HG03460 (cell line): ENCODE results near the gene FAM131C.
"Not testable (repeated sequence)": the region's sequence is repeated elsewhere in the genome, so short reads cannot be mapped to it uniquely, and the experiment has no call there.

ENCODE experiments used
- ATAC-seq: cut with Tn5 transposase; IDR thresholded peaks from one replicate; pipeline ENCODE4 v1.9.1; 2021; ENCODE audit not compliant: unreplicated experiment

Gene FAM131C

GRCh38 chr1:16041200-16041599 lies 32.3 kb downstream of the FAM131C start:
- ATAC-seq, result no peak

- not testable (repeated sequence) for ATAC-seq
These were observed 33.6 kb downstream of the FAM131C start for GRCh38 chr1:16039871-16040270.

DNA sequence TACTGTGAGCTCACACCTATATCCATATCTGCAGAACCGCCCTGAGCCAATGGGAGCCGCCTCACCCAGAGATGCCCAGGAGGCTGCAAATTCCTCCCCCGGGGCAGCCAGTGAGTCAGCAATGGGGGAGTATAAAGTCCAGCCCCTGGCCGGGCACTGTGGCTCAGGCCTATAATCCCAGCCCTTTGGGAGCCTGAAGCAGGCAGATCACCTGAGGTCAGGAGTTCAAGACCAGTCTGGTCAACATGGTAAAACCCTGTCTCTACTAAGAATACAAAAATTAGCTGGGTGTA lies 34.9 kb downstream of the FAM131C start:
- ATAC-seq, result no peak

- ATAC-seq, result not testable (repeated sequence)
These were observed 37.0 kb downstream of the FAM131C start for GRCh38 chr1:16036461-16036860.

GRCh38 chr1:16033103-16033632 lies 40.3 kb downstream of the FAM131C start:
- not testable (repeated sequence) for ATAC-seq

- peak; percentile 56 for ATAC-seq
These were observed 40.9 kb downstream of the FAM131C start for GRCh38 chr1:16032388-16033102.

GRCh38 chr1:16031551-16031950 lies 41.9 kb downstream of the FAM131C start:
- no peak for ATAC-seq

- ATAC-seq, result no peak
These were observed 44.2 kb downstream of the FAM131C start for GRCh38 chr1:16029288-16029687.

GRCh38 chr1:16029003-16029268 lies 44.5 kb downstream of the FAM131C start:
- ATAC-seq, result not testable (repeated sequence)

DNA sequence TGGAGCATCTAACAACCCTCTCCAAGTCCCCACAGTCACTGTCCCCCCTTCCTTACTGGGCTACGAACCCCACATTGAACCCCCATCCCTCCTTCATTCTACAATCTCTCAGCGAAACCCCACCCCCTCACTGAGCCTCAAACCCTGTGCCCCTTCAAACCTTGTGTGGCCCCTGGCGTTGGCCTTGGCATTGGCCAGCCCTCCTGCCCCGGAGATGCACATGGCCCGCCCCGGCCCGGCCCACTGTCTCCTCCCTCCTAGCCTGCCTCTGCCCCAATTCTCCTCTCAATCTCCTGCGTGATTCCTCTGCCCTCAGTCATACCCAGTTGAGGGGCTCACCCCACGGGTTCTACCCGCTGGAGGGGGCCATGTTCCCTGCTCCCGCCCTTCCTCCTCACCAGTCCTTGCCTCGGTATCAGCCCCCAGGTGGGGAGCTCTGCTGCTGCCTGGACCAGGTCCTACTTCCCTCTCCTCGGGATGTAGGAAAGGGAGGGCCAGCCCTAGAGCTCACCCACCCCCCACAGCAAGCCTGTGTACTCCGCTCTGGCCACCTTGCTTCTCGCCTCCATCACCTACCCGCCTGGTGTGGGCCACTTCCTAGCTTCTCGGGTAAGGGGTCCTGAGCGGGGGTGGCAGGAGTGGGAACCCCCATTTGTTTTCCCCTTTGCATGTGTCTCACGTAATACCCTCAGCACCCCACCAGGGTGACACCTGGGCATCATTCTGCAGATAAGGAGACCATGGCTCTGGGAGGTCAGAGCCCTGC lies 45.0 kb downstream of the FAM131C start:
- no peak for ATAC-seq

DNA sequence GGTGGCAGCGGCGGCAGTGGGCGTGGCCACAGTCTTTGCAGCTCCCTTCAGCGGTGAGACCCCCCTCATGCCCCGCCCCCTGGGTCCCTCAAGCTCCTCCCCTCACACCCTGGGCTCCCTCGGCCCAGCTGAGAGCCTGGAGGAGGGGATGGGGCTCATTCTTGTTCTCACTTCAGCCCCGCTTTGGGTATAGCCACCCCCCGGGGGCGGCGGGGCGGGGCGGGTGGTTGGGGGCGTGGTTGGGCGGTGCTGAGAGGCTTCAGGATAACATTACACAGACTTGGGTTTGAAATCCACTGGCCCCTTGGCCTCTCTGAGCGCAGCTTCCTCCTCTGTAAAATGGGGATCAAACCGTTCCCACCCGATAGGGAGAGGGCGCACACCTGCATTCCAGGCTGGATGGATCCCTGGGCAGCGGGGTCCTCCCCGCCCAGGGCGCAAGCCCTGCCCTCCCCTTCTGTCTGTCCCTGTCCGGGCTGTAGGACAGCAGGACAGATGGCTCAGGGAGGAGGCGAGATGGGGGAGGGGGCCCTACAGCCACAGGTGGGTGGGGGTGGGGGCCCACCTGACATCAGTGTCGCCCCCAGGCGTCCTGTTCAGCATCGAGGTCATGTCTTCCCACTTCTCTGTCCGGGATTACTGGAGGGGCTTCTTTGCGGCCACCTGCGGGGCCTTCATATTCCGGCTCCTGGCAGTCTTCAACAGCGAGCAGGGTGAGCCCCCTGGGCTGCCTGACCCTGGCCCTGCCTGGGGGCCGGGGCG lies 46.5 kb downstream of the FAM131C start:
- no peak for ATAC-seq

DNA sequence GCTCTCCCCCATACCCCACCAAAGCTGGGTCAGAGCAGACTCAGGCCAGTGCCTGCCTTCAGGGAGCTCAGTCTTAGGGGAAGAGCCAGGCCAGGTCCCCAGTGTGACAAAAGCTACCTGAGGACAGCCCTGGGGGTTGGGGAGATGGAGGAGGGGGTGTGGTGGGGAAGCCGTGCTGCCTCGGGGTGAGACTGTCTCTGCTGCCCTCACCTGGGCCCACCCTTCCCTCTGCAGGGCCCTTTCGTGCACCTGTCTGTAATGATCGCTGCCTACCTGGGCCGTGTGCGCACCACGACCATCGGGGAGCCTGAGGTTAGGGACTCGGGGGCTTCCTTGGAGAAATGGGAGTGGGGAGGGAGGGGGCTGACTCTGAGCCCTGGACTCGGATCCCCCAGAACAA lies 47.1 kb downstream of the FAM131C start:
- ATAC-seq, result not testable (repeated sequence)

GRCh38 chr1:16023050-16023653 lies 50.3 kb downstream of the FAM131C start:
- ATAC-seq, result no peak

DNA sequence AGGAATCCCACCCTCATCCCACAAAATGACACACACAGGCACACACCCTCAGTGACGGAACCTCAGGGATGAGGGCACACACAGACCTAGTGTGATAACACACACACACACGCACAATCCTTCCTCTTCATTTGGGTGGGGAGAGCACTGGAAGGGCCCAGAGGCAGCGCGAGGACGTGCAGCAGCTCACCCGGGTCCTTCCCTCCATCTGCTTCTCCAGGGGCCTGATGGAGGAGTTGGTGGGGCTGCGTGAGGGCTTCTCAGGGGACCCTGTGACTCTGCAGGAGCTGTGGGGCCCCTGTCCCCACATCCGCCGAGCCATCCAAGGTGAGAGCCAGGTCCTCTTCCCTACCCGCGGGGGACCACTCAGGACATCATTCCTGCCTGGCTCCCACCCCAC lies 51.1 kb downstream of the FAM131C start:
- no peak for ATAC-seq

GRCh38 chr1:16021681-16022080 lies 51.8 kb downstream of the FAM131C start, which contains the start of gene CLCNKA:
TSS of gene CLCNKA (plus strand) at chr1:16022036. CDS start at chr1:16022620, 584 bp downstream.
- ATAC-seq, result no peak

GRCh38 chr1:16020878-16021277 lies 52.6 kb downstream of the FAM131C start:
- ATAC-seq, result not testable (repeated sequence)

DNA sequence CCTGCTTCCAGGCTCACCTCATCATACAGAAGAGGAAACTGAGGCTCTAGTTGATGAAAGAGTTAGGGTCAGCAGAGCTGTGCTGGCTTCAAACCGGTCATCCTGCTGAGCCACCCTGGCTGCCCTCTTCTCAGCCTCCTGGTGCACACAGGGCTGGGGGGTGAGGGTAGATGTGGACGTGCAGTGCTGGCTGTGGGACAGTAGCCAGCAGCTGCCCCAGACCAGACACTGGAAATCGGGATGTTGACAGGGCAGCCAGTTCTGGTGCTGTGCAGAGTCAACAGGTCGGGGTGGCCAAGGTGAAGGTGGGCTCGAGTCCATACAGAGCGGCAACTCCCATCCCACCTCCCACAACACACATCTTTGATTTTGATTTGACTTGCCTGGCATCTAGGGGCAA lies 53.1 kb downstream of the FAM131C start:
- no peak for ATAC-seq

- no peak for ATAC-seq
These were observed 53.7 kb downstream of the FAM131C start for GRCh38 chr1:16019644-16020277.

DNA sequence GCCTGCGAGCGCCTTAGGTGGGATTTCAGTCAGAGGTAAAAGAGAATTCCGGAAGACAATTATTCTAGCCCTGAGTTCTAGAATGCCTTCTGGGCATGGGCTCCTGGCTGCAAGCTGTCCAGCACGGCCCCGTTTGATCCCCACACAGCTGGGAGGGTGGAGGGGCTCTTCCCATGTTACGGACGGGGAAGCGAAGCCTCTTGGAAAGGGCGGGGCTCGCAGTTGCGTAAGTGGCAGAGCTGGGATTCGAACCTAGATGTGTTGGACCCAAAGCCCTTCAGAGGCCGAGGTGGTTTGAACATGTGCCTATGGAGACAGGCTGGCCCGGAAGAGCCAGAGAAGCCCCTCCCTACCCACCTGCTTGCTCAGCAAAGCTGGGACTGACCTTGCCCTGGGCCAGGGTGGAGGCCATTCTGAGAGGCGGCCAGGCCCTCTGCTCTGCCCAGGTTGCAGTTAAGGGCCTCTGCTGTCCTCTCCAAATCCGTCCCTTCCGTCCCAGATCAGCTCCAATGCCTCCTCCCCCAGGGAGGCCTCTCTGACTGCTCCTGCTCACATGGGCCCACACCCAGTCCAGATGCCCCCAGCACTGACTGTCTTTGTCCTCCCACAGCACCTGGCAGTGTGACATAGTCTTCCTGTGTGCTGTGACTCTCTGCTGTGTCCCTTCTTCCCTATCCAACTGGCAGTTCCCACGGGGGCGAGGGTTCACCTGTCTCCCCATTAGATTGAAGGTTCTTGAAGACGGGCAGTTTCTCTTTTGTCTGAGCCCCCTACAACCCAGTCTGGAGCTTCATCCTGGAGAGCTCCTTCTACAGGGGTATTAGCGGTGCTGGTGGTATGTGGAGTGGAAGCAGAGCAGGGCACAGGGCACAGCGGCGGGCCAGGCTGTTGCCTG lies 54.5 kb downstream of the FAM131C start:
- ATAC-seq, result no peak

- ATAC-seq, result no peak
These were observed 55.1 kb downstream of the FAM131C start for GRCh38 chr1:16018308-16018707.
